C1 segment of cervical spinal cord (tissue), 14 donors: ENCODE data around the gene TGFBR3.
"Not testable (repeated sequence)": the region's sequence is repeated elsewhere in the genome, so short reads cannot be mapped to it uniquely, and the experiment has no call there.

Experiments
- DNase-seq, 14 donors: peaks; one replicate each; lab custom pipeline; 2025; lab: John Stamatoyannopoulos, UW

TGFBR3 gene

DNA sequence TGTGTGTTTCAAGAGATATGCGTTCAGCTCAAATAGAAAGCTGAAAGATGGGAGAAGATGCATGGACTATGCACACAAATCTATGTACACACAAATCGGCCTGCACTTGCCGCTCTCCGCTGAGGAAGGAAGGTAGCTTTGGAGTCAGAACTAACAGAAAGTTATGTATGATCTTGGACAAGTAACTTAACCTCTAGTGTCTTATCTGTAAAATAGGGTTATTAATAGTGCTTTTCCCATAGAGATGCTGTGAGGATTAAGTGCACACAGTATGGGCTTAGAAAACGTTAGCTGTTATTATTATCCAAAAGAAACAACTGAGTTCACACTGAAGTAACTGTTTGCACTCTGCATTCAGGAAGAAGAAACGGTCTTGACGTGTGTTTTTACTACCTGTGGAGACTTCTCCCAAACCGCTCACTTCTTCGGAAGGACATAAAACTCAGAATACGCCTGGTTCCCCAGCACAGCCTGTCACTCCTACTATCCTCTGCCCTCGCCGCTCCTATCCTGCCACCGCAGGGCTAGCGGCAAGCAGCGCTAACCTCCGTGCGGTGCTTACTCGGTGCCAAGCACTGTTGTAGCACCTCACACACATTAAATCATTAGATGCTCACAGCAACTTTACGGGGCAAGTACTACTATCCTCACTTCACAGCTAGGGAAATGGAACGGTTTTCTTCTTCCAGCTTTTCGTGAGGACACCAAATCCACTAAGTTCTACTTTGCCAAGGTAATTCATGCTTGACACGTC is 1.3 kb downstream of the TGFBR3 start:
- peak in 4 of 14 donors; percentile 8 to 33 (median 22) for DNase-seq

GRCh38 chr1:91883470-91883869 is 2.5 kb downstream of the TGFBR3 start:
- DNase-seq: no peak

GRCh38 chr1:91881280-91881679 is 4.7 kb downstream of the TGFBR3 start:
- no peak for DNase-seq

- no peak for DNase-seq
These were observed 6.2 kb downstream of the TGFBR3 start for GRCh38 chr1:91879733-91880132.

DNA sequence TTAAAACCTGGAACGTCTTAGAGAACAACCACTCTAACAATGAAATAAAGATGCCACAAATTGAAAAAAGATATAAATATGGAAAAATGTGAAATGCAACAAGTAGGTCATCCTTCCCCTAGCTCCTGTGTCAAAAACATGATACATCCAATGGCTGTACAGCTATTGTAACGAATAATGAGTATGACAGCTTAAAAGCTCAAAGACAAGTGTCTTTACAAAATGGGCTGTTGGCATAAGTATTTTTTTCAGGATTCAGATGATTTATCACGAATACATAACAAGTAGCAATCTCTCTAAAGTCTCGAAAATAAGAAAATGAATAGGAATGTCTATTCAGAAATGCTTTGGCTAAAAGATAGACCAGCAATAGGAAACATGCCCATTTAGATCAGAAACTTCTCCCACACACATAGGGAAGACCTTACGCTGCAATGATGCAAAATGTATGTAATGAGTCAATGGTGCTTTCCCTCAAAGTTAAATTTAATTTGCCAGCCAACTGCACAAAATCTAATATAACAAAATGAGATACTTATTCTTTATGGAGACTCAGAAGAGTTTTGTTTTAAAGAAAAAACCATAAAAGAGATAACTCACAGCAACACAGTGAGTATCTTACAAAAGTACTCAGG is 8.3 kb downstream of the TGFBR3 start:
- DNase-seq: no peak

DNA sequence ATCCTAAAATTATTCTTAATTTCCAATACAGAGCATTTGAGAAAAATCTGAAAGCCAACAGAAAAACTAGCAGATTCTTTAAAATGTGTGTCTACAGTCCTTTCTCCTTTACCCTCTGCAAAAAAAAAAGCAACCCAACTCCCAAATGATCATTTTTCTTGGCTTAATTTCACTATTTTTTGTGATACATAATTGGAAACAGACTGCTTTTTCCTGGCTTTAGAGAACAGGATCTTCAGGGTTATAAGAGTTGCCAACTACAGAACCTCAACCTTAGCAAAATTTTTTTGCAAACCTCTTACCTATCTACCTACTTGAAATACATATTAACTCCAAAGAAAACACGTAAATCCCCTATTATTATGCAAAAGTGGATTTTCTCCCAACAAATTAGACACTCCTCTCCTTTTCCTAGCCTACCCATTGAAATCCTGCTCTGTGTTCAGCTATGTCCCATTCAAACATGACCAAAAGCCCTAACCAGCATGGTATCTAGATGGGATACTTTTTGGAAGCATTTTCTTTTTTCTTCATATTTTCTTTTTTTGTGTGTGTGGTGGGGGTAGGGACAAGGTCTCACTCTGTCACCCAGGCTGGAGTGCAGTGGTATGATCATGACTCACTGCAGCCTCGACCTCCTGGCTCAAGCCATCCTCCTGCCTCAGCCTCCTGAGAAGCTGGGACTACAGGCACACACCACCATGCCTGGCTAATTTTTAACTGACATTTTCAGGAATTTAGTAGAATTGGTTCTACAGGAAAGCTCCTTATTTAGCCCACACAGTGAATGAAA is 9.0 kb downstream of the TGFBR3 start:
- no peak for DNase-seq

- no peak for DNase-seq
These were observed 9.9 kb downstream of the TGFBR3 start for GRCh38 chr1:91876040-91876470.

DNA sequence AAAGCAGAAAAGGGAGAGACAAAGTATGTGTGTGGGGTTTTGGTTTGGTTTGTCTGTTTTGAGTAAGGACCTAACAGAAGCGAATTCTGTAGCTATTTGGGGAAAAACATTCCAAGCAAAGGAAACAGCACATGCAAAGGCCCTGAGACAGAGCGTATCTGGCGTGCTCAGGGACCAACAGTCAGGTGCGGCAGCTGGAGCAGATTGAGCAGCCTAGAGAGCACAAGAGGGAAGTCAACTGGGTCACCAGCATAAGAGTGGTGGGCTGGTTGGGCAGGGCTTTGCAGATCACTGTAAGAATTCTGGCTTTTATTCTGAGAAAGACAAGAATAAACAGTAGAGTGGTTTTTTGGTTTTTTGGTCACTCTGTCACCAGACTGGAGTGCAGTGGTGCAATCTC is 11.8 kb downstream of the TGFBR3 start:
- no peak for DNase-seq

GRCh38 chr1:91872559-91873081 is 13.3 kb downstream of the TGFBR3 start:
- DNase-seq: no peak

GRCh38 chr1:91872000-91872399 is 14.0 kb downstream of the TGFBR3 start:
- DNase-seq: no peak

DNA sequence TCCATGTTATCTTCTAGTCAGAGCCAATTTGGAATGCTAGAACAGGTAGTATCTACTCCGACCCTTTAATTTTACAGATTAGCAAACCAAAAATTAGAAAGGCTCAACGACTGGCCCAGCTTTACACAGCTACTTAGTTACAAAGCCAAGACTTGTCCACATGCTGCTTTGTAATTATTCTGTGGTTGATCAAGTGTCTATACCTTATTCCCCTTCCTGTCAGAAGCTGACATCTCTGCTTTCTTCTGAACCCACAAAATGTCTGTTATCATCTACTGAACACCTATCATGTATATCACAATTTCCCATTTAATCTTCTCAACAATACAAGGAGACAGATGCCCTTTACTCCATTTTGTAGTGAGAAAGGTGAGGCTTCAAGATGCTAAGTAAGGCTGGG is 15.6 kb downstream of the TGFBR3 start:
- DNase-seq: no peak

DNA sequence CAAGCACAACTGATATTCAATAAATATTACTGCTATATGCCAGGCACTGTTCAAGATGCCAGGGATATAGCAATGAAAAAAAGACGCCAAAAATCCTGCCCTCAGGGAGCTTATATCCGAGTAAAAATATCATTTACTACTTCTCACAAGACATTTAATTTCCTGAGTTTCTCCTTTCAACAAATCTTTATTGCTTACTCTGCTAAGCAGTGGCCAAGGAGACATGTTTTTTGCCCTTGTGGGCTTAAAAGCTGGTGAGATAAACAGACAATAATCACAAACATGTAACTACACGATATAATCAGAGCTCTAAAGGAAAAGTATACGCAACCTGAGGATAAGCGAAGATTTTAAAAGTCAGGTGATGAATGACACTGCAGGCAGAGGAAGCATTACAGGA is 19.5 kb downstream of the TGFBR3 start:
- no peak for DNase-seq

DNA sequence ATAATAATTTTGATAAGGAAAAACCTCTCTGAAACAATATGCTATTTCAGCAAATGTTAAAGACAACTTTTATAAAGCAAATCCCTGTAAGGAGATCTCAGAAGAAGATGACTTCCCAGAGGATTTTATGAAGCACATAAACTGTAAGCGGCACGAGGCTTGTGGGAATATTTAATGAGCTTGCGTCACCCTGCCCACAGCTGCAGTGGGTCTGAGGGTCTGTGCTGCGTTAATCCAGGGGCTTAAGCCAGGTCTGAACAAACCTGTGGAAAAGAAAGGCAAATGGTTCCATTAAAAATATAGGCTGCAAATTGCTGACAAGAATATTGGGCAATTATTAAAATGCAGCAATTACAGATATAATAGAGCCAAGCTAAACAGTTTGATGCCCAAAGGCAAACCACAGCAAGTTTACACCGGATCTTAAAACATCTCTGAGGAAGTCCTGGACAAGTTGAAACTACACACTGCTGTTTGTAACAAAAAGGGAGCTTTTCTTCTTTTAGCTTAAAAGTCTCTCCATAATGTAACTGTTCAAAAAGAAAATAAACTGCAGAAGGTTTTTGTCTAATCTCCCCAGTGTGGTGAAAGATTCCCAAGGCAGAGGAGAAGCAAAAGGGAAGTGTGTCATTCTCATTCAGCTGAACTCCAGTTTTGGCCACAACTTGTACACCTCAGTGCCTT is 21.8 kb downstream of the TGFBR3 start:
- no peak for DNase-seq

- DNase-seq: no peak
These were observed 22.5 kb downstream of the TGFBR3 start for GRCh38 chr1:91863498-91863897.

- DNase-seq: no peak
These were observed 23.8 kb downstream of the TGFBR3 start for GRCh38 chr1:91862120-91862519.

DNA sequence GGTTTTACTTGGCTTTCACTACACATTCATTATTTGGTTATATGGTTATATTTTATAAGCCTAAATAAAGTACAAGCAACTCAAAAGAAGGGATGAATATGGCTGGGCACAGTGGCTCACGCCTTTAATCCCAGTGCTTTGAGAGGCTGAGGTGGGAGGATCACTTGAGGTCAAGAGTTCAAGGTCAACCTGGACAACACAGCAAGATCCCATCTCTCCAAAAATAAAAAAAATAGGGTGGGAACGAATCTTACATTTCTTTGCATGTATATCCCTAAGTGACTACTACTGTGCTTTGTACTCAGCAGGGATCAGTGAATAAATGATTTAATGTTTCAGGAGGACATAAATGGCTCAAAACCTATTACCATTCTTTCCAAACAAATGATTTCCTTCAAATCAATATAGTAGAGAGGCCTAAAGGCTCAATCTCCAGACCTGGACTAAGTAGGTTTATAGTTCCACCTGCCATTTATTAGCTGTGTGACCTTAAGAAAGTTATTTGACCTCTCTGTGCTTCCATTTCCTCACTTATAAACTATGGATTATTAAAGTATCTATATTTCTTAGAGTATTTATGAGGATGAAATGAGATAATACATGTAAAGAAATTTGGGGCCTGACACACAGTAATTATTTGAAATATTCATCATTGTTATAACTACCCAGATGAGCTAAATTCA is 28.3 kb downstream of the TGFBR3 start:
- DNase-seq: no peak

- no peak for DNase-seq
These were observed 29.0 kb downstream of the TGFBR3 start for GRCh38 chr1:91856996-91857395.

DNA sequence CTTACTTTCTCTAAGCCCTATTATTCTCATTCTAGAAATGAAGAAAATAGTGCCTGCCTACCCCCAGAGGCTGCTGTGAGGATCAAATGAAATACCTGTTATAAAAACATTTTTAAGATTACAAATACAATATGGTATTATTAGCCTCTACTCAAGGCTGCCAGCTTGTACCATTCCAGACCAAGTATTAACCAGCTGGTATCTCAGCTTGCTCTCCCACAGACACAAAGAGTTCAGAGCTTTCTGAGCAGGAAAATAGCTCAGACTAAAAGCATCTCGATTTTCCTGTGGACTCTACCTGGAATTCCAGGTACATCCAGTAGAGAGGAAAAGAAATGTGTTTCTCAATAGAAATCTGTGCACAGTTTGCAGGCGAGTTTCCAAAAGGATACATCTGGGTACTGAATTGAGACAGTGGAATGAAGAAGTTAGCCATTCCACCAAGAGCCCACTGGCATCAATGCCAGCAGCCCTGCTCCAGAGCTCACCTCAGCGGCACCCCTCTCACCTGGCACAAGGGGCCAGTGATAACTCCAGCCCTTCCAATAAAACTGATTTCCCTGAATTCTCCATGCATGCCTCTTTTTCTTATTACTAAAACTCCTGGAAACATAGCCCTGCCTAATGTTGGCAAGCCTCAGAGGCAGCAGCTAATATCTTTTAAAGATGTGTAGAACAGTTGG is 31.0 kb downstream of the TGFBR3 start:
- DNase-seq: no peak

GRCh38 chr1:91853397-91853796 is 32.6 kb downstream of the TGFBR3 start:
- DNase-seq: no peak

DNA sequence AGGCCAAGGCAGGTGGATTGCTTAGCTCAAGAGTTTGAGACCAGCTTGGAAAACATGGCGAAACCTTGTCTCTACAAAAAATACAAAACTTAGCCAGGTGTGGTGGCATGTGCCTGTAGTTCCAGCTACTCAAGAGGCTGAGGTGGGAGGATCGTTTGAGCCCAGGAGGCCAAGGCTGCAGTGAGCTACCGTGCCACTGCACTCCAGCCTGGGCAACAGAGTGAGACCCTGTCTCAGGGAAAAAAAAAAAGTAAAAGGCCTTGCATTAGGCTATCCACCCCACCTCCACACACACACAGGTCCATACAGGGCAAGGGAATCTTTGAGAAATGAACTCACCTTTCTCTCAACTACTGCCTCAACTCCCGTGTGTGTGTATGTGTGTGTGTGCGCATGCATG is 33.9 kb downstream of the TGFBR3 start:
- DNase-seq: not testable (repeated sequence)
